Raji (cell line): ENCODE measurements around the gene MINDY4.

ENCODE experiments used
- POLR2A ChIP-seq: IDR thresholded peaks from 2 replicates; pipeline ENCODE4 v1.6.1; 2011; ENCODE audit warnings: low read depth, low read length, control low read depth; ENCODE audit not compliant: insufficient read depth

The MINDY4 gene

DNA sequence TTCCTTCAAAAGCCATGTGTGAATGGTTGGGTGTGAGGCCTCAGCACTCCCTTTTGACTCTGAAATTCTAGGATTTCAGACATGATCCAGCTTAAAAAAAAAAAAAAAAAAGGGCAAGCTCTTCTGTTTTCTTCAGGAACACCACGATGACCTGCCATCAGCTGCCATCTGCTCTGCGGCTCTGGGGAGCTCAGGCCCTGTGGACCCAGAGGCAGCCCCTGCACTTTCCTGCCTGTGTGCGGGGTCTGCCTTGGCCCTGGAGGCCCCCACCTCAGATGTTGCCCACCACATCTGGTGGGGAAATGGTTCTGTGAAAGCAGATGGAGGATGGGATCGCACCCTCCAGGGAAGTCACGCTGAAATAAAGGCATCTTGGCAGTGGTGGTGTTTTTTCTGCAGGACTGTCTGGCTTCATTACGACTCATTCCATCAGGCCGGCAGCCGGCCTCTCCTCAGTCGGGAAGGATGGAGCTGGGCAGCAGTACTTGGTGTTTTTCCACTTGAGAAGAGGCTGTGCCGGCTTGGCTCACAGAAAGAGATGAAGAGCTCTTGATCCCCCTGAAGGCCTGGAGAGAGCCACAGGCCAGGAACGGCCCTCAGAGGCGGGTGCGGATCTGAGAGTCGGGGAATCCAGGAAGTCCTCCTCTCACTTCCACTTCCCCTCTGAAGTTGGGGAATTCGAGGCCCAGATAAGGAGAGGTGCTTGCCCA lies 74.4 kb downstream of the MINDY4 start:
- TF ChIP-seq POLR2A, result no peak

DNA sequence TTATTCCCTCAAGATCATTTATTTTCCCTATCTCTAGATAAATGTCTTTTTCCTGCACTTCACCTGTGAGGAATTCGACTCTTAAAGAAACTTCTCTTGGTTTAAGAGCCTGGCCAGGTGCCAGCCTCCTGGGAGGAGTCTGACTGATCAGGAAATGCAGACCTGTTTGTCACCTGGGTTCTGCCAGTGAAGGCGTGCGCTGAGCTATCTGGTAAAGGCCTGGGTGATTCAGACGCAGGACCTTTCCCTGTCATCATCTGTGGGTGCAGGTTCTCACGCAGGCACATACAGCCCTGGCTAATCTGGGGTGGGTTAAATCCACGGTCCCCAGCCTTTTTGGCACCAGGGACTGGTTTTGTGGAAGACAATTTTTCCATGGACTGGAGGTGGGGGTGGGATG lies 75.2 kb downstream of the MINDY4 start:
- no peak for TF ChIP-seq POLR2A

DNA sequence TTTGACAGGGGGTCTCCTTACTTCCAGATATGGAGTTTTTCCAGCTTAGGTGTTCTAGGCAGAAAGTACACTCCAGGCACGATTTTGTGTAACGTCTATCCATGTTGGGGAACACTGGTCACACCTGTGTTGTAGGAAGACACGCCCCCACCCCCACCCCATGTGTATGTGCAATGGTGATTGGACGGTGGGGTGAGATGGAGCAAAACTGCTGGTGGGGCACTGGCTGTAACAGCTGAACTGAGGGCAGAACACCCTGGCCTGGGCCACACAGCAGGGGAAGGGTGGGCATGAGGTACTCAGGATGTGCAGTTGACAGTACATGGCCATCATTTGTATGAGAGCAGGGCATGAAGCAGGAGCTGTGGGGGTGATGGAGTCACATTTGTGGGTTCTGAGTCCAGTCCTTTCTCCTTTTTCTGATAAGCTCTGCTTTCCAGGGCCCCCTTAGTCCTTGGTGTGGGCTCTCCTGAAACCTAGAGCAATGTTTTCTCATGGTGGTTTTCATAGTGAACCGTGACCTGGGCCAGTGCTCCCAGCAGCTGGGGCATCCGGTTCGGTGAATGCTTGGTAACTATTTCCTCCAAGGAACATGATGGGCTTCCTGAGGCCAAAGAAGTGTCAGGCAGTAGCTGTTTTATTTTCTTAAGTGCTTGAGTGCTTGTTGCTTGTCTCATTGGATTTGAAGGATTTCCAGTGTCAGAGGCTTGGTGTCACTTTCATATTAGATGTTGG lies 77.1 kb downstream of the MINDY4 start:
- no peak for TF ChIP-seq POLR2A

DNA sequence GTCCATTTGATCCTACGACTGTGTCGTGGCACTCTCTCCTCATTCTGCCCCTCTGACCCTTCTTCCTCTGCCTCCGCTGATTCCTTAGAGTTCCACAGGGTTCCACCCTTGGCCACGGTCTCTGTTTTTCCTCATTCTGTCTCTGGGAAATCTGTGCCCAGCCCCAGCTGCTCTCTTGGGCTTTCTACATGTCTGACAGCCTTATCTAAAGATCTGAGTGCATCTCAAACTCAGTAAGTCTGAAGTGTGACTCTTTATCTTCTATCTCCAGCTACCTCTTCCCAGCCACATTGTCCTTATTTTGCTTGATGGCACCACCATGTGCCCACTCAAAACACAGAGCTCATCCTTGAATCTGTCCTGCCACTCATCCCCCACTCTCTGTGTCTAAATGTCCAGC lies 78.3 kb downstream of the MINDY4 start:
- TF ChIP-seq POLR2A, result no peak

DNA sequence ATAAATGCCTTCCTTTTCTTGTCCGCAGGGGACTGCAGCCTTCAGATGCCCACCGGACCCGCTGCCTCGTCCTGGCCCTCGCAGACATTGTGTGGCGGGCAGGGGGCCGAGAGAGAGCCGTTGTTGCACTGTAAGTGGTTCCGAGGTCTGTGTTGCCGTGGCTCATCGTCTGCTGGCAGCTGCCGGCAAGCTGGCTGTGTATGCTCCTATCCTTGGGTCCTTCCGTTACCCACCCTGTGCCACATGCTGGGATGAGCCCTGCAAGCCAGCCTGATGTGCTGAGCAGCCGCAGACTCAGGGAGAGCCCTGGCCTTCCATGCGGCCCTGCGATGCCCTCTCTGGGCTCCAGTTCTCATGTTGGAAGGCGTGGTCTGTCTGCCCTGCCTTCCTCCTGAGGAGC lies 79.2 kb downstream of the MINDY4 start:
- TF ChIP-seq POLR2A, result no peak

DNA sequence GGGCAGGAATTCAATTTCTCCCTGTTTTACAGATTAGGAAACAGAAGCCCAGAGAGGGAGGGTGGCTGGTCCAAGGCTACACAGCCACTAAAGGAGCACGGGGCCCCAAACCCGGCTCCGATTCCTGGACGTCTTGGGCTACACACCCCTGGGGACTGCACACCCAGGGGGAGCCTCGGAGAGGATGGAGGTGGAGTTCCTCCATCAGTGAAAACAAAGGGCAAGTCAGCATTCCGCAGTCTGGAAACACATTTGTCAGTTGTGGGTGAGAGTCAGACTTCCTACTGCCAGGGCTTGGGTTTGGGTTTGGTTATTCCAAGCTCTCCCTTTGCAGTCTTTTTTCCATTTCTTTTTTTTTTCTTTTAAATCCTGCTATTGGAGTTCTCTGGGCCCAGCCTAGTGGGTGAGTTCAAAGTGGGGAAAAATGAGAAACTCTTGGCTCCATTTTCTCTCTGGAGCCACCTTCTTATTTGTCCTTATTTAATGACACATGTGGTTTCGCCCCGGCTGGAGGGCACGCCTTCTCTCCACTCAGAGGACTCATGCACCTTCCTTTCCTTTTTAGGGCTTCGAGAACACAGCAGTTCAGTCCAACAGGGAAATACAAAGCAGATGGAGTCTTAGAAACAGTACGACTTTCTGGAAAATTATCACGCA lies 80.6 kb downstream of the MINDY4 start:
- no peak for TF ChIP-seq POLR2A

DNA sequence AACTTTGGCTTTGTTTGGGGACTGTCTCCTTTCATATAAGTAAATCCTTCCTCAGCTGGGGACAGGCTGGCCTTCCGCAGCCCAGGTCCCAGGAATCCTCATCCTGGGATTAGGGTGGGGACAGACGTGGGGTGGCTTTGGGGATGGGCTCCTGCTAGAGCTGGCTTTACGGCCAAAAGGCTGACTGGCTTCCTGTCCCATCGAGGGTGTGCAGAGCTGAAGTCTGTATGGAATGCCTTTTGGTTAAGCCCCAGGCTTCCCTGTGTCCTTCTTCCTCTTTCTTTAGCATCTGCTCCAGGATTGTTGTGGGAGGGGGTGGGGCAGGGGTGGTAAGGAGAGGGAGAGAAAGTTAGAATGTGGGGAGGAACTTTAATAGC lies 81.1 kb downstream of the MINDY4 start:
- no peak for TF ChIP-seq POLR2A

DNA sequence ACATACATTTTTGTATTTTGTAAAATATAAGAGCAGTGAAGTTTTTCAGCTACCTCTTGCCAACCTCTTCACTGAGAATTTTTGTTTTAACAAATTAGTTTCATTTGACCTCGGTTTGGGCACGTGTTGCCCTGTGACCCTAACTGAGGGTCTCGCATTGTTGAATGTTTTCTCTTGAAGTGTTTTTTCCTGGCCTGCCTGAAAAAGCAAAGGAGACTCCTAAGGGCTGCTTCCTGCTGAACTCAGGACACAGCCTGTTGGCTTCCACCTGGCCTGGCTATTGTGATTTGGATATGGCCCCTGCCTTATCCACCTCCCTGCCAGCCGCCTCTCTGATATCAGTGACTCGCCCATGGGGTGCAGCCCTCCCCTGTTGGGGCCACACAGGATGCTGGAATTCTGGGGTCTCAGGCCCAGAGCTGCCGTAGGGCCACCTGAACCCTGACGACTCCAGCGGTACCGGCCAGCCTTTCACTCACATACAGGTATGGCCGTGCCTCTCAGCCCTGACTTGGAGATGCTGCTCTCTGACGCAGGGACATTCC lies 81.6 kb downstream of the MINDY4 start:
- no peak for TF ChIP-seq POLR2A

DNA sequence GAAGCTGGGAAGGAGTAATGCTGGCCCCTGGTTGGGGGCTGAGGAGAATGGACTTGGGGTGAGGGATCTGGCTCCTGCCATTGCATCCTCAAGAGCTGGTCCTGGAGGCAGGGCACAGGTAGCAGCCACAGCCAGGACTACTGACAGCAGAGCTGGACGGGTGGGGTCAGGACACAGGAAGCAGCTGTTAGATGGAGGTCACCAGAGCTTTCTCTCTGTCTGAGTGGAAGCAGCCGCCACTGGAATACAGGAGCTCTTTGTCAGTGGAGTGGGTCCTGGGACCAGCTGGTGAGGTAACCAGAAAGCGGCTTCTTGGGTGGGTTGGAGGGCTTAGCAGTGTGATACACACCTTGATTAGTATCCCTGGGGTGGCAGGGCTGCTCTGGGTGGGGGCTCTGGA lies 82.4 kb downstream of the MINDY4 start:
- TF ChIP-seq POLR2A, result no peak

DNA sequence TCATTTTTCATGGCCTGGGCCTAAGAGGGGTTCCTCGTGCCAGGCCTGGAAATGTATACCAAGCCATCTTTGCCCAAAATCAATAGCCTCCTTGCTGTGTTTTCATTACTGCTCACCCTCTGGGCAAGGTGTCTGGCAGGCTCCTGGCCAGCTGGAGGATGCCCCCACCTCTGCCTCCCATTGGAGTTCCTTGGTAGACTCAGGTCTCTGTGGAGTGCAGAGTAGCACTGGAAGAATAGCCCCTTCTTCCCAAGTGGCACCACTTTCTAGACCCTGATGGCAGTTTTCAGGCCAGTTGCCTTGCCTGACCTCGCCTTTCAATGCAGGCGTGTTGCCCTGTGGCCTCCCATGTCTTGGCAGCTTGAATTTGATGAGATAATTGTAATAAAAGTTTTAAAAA lies 84.7 kb downstream of the MINDY4 start:
- no peak for TF ChIP-seq POLR2A

DNA sequence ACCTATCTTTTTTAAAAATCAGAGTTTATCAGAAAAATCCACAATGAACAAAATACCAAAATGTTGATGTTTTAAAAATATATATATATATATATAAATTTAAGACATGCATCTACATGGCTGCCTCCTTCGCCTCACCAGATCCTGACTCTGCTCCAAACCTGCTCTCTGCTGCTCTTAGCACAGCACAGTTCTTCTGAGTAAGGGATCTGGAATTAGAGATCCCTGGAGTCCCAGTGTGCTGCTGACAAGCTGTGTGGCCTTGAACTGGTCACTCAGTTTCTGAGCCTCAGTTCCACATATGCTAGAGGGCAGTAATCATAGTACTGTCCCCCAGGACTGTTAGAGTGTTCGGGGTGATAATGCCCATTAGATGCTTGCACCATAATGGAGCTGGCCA lies 87.4 kb downstream of the MINDY4 start:
- TF ChIP-seq POLR2A, result no peak

DNA sequence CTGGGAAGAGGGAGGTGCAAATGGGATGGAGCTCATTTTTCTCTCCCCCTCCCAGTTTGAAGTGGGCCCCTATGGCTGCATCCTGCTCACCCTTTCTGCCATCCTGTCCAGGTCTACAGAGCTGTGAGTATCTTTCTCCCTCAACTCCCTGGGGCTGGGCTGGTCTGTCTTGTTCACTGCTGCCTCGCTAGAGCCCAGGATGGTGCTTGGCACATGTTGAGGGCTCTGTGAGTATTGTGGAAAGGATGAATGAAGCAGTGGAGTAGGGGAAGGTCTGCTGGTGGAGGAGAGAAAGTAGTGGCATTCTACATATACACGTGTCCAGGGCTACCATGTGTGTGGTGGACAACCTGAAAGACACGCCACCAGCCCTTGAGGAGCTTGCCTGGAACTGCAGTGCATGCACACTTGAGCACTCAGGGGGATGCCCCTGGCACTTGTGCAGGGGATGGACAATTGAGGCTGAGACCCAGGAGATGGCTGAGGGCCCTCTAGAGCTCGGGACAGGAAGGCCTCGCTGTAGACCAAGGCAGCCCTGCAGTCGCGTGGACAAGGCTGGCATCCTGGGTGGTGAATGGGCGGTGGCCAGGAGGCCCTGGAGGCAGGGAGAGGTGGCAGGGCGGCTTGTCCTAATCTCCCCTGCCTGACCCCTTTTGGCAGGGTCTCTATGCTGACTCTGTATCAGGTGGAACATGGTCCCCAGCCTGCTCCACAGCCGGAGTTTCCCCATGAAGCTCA lies 88.2 kb downstream of the MINDY4 start:
- no peak for TF ChIP-seq POLR2A

DNA sequence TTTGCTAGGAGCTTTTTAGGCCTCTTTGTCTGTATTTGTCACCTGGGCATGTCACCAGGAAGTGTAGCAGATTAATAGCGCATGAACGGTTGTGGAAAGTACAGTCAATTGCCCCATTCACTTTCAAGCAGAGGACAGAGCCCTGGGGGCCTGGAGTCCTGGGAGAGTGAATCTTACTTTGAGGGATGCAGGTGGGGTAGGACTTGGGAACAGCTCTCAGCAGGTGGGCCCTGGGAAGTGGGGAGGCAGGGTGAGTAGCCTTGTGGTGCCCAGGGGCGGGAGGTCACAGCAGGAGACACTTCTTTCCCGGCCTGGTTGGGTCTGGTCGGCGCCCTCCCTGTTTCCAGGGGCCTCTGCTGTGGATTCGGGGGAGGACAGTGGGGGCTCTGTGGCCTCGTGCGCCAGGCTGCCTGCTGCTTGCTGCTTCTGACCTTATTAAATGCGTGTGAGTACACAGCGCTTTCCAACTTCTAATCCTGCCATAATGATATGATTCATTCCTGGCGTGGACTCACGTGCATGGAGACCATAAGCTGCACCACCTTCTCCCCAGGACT lies 88.8 kb downstream of the MINDY4 start:
- TF ChIP-seq POLR2A, result no peak

DNA sequence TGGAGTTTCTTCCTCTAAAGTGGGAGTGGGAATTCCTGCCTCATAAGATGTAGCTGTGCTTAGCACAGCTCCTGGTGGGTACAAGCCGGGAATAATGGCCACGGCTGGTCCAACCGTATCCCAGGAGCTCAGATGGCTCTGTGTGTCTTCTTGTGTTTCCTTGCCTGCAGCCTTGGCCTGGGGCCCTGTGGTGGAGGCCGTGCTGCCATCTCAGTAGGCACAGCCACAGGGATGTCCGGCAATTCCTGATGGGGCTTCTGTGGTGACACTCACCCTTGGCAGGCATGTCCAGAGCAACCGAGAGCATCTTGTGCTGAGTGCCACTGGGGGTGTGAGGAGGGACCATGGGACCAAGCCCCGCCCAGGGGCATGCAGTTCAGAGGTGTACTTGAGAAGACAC lies 90.4 kb downstream of the MINDY4 start:
- TF ChIP-seq POLR2A, result no peak

DNA sequence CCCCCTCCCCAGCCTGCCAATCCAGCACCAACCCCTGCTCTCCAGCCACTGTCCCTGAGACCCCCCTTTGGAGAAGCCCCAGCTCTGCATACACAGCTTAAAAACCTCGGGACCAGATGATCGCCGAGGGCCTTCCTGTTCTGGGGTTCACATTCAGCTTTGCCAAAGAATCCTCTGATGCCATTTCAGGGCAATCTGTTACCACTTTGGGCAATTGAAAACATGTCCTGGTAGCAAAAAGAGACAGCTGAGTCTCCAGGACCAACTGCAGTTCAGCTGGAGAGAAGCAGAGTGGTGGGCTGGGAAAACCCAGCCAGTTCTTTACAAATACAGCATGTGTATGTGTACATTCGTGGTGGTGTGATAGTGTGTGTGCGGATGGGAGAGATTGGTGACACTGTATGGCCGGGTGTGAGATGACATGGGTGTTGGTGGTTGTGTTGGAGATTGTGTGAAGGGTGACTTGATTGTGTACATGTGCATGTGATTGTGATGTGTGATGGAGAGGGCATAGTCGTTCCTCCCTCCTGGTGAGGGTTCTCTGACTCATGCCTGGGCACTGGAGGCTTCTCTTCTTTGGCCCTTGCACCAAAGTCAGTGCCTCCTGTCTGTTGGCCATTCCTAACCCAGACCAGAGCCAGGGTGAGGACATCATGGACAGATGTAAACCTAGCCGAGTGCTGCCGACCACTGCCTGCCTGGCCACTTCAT lies 91.9 kb downstream of the MINDY4 start:
- TF ChIP-seq POLR2A, result no peak

DNA sequence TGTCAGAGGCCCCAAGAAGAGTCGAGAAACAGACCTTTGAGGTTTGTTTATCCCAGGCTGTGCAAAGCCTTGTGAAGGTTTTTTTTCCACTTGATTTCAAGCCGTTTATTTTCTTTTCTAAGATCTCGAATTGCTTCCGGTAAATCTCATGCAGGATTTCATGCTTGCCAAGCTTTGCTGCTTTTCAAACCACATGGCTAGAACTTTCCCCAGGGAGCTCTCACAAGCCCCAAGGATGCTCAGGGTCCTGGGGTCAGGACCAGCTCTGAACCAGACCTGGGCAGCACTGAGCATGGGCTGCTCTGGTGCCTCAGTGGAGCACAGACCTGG lies 92.5 kb downstream of the MINDY4 start:
- no peak for TF ChIP-seq POLR2A
